SK-N-SH (cell line): Measurements from ENCODE around the gene OR10H4. TPM values are rescaled to one million over a fixed set of nuclear protein-coding genes. Genes with fewer than 3 reads are reported as not detected.

Experiments used
- CTCF ChIA-PET: fragments of 300-600, 350-600 bp; formaldehyde crosslinking; extraction: SDS; loops from one replicate; lab custom pipeline; 2021; lab: Yijun Ruan, JAX
- POLR2A ChIA-PET: fragments of 350-600 bp; sonication (Branson Sonifier 250); formaldehyde crosslinking; extraction: SDS; loops from one replicate; lab custom pipeline; 2020; ENCODE audit warnings: antibody characterized with exemption, inconsistent platforms; lab: Yijun Ruan, JAX
- DNase-seq: peaks from one replicate; pipeline ENCODE4 v3.0.0; 2012
- H2AFZ ChIP-seq: fragments of 200-600 bp; sonication (generic); 2 replicates; pipeline ENCODE4 v1.8.1; 2016; ENCODE audit warnings: antibody characterized with exemption, mild to moderate bottlenecking, low read depth
- H3F3A ChIP-seq: fragments of 200-600 bp; sonication (generic); replicated peaks from 2 replicates; pipeline ENCODE3; 2016; ENCODE audit warnings: antibody characterized with exemption, mild to moderate bottlenecking; ENCODE audit not compliant: insufficient read depth
- H3K27ac ChIP-seq, 2 experiments: fragments of 200-500 bp in 1 of 2; fragments of 200-600 bp in 1 of 2; sonication (Bioruptor generic) in 1 of 2; sonication (generic), shearing (Covaris generic) in 1 of 2; 2 replicates each; pipeline versions ENCODE4 v1.5.1 to v1.6.1; 2014 to 2016; ENCODE audit warnings: low read depth in 2 of 2, inconsistent platforms in 1 of 2, low read length in 1 of 2, mild to moderate bottlenecking in 1 of 2, mixed read lengths in 1 of 2
- H3K27me3 ChIP-seq: fragments of 200-600 bp; sonication (generic), shearing (Covaris generic); 2 replicates; pipeline ENCODE4 v1.6.1; 2016; ENCODE audit warnings: mixed run types; ENCODE audit not compliant: insufficient read depth
- H3K36me3 ChIP-seq, 2 experiments: fragments of 200-500 bp in 1 of 2; fragments of 200-600 bp in 1 of 2; sonication (Bioruptor generic) in 1 of 2; sonication (generic) in 1 of 2; replicated peaks in 1 of 2; 2 replicates each; pipeline versions ENCODE3 to v1.5.1; 2014 to 2016; ENCODE audit warnings: low read length in 1 of 2, mild to moderate bottlenecking in 1 of 2; ENCODE audit not compliant: insufficient read depth in 2 of 2, control insufficient read depth in 1 of 2
- H3K4me1 ChIP-seq, 2 experiments: fragments of 200-500 bp in 1 of 2; fragments of 200-600 bp in 1 of 2; sonication (Bioruptor generic) in 1 of 2; sonication (generic), shearing (Covaris generic) in 1 of 2; 2 replicates each; pipeline versions ENCODE4 v1.5.1 to v1.6.1; 2014 to 2016; ENCODE audit warnings: low read depth in 1 of 2, low read length in 1 of 2, mixed run types in 1 of 2; ENCODE audit not compliant: insufficient read depth in 2 of 2, control insufficient read depth in 1 of 2
- H3K4me2 ChIP-seq: fragments of 200-600 bp; sonication (generic), shearing (Covaris generic); 2 replicates; pipeline ENCODE4 v1.6.1; 2017; ENCODE audit warnings: mixed run types
- H3K4me3 ChIP-seq, 2 experiments: fragments of 200-500 bp in 1 of 2; fragments of 200-600 bp in 1 of 2; sonication (Bioruptor generic) in 1 of 2; sonication (generic), shearing (Covaris generic) in 1 of 2; 2 replicates each; pipeline versions ENCODE4 v1.5.1 to v1.8.1; 2014 to 2016; ENCODE audit warnings: low read depth in 2 of 2, inconsistent platforms in 1 of 2, low read length in 1 of 2, mild to moderate bottlenecking in 1 of 2, mixed read lengths in 1 of 2, moderate library complexity in 1 of 2
- H3K79me2 ChIP-seq: fragments of 200-600 bp; sonication (generic); 2 replicates; pipeline ENCODE4 v1.8.1; 2017; ENCODE audit warnings: mild to moderate bottlenecking; ENCODE audit not compliant: insufficient read depth
- H3K9ac ChIP-seq: fragments of 200-600 bp; sonication (generic); 2 replicates; pipeline ENCODE4 v1.6.1; 2017; ENCODE audit warnings: mixed run types
- H3K9me2 ChIP-seq: fragments of 200-600 bp; sonication (generic); 2 replicates; pipeline ENCODE4 v1.6.1; 2017; ENCODE audit warnings: mixed run types
- H3K9me3 ChIP-seq: fragments of 200-600 bp; sonication (generic); 2 replicates; pipeline ENCODE4 v1.6.1; 2017; ENCODE audit warnings: mixed run types, mild to moderate bottlenecking, moderate library complexity
- H4K20me1 ChIP-seq: fragments of 200-600 bp; sonication (generic); 2 replicates; pipeline ENCODE4 v1.6.1; 2017; ENCODE audit warnings: mild to moderate bottlenecking, mixed run types; ENCODE audit not compliant: insufficient read depth
- FOXJ3 ChIP-seq: sonication (generic); formaldehyde crosslinking; IDR thresholded peaks from 2 replicates; pipeline ENCODE4 v1.5.1; 2020; ENCODE audit warnings: mild to moderate bottlenecking, missing genetic modification reagents
- MAX ChIP-seq: IDR thresholded peaks from 2 replicates; pipeline ENCODE4 v1.4.0; 2012; ENCODE audit warnings: low read depth
- PBX3 ChIP-seq: IDR thresholded peaks from 2 replicates; pipeline ENCODE4; 2012
- RCOR1 ChIP-seq: fragments of 150-350 bp; IDR thresholded peaks from 2 replicates; pipeline ENCODE4 v1.6.1; 2017; ENCODE audit warnings: antibody characterized with exemption, low read length
- REST ChIP-seq: IDR thresholded peaks from 2 replicates; pipeline ENCODE4 v1.6.1; 2012; ENCODE audit warnings: mild to moderate bottlenecking, low read depth, low read length, moderate library complexity
- RFX5 ChIP-seq: IDR thresholded peaks from 2 replicates; pipeline ENCODE4 v1.6.1; 2012; ENCODE audit warnings: mild to moderate bottlenecking, improper control_type of control experiment, low read length
- SMC3 ChIP-seq: IDR thresholded peaks from 2 replicates; pipeline ENCODE4 v1.6.1; 2012; ENCODE audit warnings: low read depth, low read length, improper control_type of control experiment
- WGBS: methylation state at CpG from one replicate; pipeline ENCODE4 v1.1.6; 2017; ENCODE audit warnings: low lambda C conversion rate; 5-methylcytosine and 5-hydroxymethylcytosine counted together
- polyA plus RNA-seq, 3 experiments: library from polyadenylated mRNA; depleted of rRNA; stranded (reverse); fragments of >200 nt; gene quantifications; 2 replicates each; pipeline ENCODE4 v1.2.3, GENCODE V29; 2012
- TF ChIP-seq, protein P1 (sequence below): fragments of 200-600 bp; sonication (generic); IDR thresholded peaks from 2 replicates; pipeline ENCODE4 v1.6.1; 2017; ENCODE audit warnings: antibody characterized with exemption, mild to moderate bottlenecking, moderate library complexity
- TF ChIP-seq, protein P2 (sequence below): IDR thresholded peaks from 2 replicates; pipeline ENCODE4 v1.4.0; 2012; ENCODE audit warnings: low read depth, borderline replicate concordance
- TF ChIP-seq, protein P3 (sequence below): fragments of 150-350 bp; IDR thresholded peaks from 2 replicates; pipeline ENCODE4 v1.6.1; 2017; ENCODE audit warnings: antibody characterized with exemption, low read length, low read depth, borderline replicate concordance

OR10H4 gene
- polyA plus RNA-seq, 1 of the 3 experiments (the other 2 are of a cell fraction) = not detected

DNA sequence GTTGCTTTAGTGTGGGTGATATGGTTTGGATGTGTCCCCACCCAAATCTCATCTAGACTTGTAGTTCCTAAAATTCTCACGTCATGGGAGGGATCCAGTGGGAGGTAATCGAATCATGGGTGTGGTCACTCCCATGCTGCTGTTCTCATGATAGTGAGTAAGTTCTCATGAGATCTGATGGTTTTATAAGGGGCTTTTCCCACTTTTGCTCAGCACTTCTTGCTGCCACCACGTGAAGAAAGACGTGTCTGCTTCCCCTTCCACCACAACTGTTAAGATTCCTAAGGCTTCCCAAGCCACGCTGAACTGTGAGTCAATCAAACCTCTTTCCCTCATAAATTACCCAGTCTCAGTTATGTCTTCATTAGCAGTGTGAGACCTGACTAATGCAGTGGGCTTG is 26.0 kb downstream of the OR10H4 start:
- no peaks in the 10 kb centered on the region for H4K20me1 ChIP-seq
- POLR2A ChIA-PET = no interaction called here
- CTCF ChIA-PET = no interaction called here
- 5% methylated on average over 5 of the region's 5 CpGs for WGBS
- H3K4me3 ChIP-seq = no peak overlapping the region
- no peaks in the 10 kb centered on the region for H3K79me2 ChIP-seq
- H3K27ac ChIP-seq = no peak overlapping the region
- H3K4me1 ChIP-seq = no peaks in the 10 kb centered on the region
- H3K9ac ChIP-seq = no peak overlapping the region
- DNase-seq = no peak
- H3F3A ChIP-seq = no peaks in the 10 kb centered on the region
- TF ChIP-seq PBX3 = no peak
- TF ChIP-seq RFX5 = no peak
- TF ChIP-seq FOXJ3 (CRISPR knock-in tag) = no peak
- no peak for TF ChIP-seq REST
- TF ChIP-seq, protein P1, sequence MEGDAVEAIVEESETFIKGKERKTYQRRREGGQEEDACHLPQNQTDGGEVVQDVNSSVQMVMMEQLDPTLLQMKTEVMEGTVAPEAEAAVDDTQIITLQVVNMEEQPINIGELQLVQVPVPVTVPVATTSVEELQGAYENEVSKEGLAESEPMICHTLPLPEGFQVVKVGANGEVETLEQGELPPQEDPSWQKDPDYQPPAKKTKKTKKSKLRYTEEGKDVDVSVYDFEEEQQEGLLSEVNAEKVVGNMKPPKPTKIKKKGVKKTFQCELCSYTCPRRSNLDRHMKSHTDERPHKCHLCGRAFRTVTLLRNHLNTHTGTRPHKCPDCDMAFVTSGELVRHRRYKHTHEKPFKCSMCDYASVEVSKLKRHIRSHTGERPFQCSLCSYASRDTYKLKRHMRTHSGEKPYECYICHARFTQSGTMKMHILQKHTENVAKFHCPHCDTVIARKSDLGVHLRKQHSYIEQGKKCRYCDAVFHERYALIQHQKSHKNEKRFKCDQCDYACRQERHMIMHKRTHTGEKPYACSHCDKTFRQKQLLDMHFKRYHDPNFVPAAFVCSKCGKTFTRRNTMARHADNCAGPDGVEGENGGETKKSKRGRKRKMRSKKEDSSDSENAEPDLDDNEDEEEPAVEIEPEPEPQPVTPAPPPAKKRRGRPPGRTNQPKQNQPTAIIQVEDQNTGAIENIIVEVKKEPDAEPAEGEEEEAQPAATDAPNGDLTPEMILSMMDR = no peak
- no peak for TF ChIP-seq SMC3
- no peaks in the 10 kb centered on the region for H3K36me3 ChIP-seq
- H3K9me3 ChIP-seq = no peaks in the 10 kb centered on the region
- H2AFZ ChIP-seq = no peak overlapping the region
- H3K9me2 ChIP-seq = no peaks in the 10 kb centered on the region
- no peaks in the 10 kb centered on the region for H3K27me3 ChIP-seq
- no peak overlapping the region for H3K4me2 ChIP-seq

GRCh38 chr19:15976836-15977689 is 28.3 kb downstream of the OR10H4 start:
- no peak overlapping the region for H3K9ac ChIP-seq
- no peak overlapping the region for H3K27ac ChIP-seq
- no peaks in the 10 kb centered on the region for H3K27me3 ChIP-seq
- H3K4me3 ChIP-seq = no peak overlapping the region
- no peaks in the 10 kb centered on the region for H3K4me1 ChIP-seq
- no peak for DNase-seq
- no peaks in the 10 kb centered on the region for H3F3A ChIP-seq
- POLR2A ChIA-PET = no interaction called here
- under 1% methylated on average over 10 of the region's 10 CpGs for WGBS
- no peak overlapping the region for H2AFZ ChIP-seq
- no peaks in the 10 kb centered on the region for H3K79me2 ChIP-seq
- H4K20me1 ChIP-seq = no peaks in the 10 kb centered on the region
- no peaks in the 10 kb centered on the region for H3K36me3 ChIP-seq
- no peaks in the 10 kb centered on the region for H3K9me3 ChIP-seq
- no peak overlapping the region for H3K4me2 ChIP-seq
- no peaks in the 10 kb centered on the region for H3K9me2 ChIP-seq
- CTCF ChIA-PET = no interaction called here
- TF ChIP-seq MAX = no peak
- TF ChIP-seq SMC3 = no peak
- TF ChIP-seq REST = no peak
- TF ChIP-seq, protein P2, sequence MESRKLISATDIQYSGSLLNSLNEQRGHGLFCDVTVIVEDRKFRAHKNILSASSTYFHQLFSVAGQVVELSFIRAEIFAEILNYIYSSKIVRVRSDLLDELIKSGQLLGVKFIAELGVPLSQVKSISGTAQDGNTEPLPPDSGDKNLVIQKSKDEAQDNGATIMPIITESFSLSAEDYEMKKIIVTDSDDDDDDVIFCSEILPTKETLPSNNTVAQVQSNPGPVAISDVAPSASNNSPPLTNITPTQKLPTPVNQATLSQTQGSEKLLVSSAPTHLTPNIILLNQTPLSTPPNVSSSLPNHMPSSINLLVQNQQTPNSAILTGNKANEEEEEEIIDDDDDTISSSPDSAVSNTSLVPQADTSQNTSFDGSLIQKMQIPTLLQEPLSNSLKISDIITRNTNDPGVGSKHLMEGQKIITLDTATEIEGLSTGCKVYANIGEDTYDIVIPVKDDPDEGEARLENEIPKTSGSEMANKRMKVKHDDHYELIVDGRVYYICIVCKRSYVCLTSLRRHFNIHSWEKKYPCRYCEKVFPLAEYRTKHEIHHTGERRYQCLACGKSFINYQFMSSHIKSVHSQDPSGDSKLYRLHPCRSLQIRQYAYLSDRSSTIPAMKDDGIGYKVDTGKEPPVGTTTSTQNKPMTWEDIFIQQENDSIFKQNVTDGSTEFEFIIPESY = no peak
- TF ChIP-seq, protein P3, sequence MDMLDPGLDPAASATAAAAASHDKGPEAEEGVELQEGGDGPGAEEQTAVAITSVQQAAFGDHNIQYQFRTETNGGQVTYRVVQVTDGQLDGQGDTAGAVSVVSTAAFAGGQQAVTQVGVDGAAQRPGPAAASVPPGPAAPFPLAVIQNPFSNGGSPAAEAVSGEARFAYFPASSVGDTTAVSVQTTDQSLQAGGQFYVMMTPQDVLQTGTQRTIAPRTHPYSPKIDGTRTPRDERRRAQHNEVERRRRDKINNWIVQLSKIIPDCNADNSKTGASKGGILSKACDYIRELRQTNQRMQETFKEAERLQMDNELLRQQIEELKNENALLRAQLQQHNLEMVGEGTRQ = no peak
- no peak for TF ChIP-seq RCOR1
